ENCODE results near the gene HTT.

DNA sequence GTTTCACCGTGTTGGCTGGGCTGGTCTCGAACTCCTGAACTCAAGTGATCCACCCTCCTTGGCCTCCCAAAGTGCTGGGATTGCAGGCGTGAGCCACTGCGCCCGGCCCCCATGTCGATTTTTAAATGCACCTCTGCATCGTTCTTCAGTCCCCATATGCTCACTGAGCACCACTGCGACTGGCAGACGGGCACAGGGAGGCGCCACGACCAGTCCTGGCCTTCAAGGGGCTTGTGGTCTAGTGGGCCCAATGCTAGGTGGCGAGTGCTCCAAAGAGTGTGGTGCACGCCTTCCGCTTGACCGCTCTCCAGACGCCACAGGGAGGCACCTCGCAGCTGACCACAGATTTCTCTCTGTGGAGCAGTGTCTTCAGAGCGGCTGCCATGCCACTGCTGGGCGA lies 162.8 kb downstream of the HTT start:
- TF ChIP-seq, protein P1, sequence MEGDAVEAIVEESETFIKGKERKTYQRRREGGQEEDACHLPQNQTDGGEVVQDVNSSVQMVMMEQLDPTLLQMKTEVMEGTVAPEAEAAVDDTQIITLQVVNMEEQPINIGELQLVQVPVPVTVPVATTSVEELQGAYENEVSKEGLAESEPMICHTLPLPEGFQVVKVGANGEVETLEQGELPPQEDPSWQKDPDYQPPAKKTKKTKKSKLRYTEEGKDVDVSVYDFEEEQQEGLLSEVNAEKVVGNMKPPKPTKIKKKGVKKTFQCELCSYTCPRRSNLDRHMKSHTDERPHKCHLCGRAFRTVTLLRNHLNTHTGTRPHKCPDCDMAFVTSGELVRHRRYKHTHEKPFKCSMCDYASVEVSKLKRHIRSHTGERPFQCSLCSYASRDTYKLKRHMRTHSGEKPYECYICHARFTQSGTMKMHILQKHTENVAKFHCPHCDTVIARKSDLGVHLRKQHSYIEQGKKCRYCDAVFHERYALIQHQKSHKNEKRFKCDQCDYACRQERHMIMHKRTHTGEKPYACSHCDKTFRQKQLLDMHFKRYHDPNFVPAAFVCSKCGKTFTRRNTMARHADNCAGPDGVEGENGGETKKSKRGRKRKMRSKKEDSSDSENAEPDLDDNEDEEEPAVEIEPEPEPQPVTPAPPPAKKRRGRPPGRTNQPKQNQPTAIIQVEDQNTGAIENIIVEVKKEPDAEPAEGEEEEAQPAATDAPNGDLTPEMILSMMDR (conservative IDR thresholded peaks at IDR 0.05; ENCODE audit: low read depth, low read length) = no peak
- TF ChIP-seq EZH2 (IDR thresholded peaks at IDR 0.05; ENCODE audit: low read length, unreplicated experiment) = no peak
- TF ChIP-seq EZH2phosphoT487 (IDR thresholded peaks at IDR 0.05; ENCODE audit: borderline replicate concordance, low read length) = no peak
